Natural killer cell (primary cell): ENCODE measurements around the gene CACNA1C. TPM values are rescaled to one million over a fixed set of nuclear protein-coding genes. Genes with fewer than 3 reads are reported as not detected.

Source experiments
- ATAC-seq, 3 donors: fragments of 150-1000 bp in 2 of 3; fragments of 200-7000 bp in 1 of 3; cut with Tn5 transposase; 1 replicate in 1 of 3; 2 replicates in 2 of 3; pipeline ENCODE4 v1.10.0; 2021; ENCODE audit warnings: mild to moderate bottlenecking in 2 of 3, moderate library complexity in 2 of 3
- DNase-seq, 2 donors: peaks; one replicate each; pipeline versions ENCODE4 v3.0.0 to v3.0.0-alpha.2; 2013 to 2021; ENCODE audit warnings: mixed read lengths in 1 of 2
- H3K27ac ChIP-seq: one replicate; pipeline ENCODE4 v1.5.1; 2013; ENCODE audit warnings: mild to moderate bottlenecking, low read length
- H3K27me3 ChIP-seq: one replicate; pipeline ENCODE4 v1.6.1; 2013; ENCODE audit warnings: low read length; ENCODE audit not compliant: control insufficient read depth, insufficient read depth
- H3K36me3 ChIP-seq: one replicate; pipeline ENCODE4 v1.6.1; 2013; ENCODE audit warnings: low read length; ENCODE audit not compliant: control insufficient read depth, insufficient read depth
- H3K4me1 ChIP-seq: one replicate; pipeline ENCODE4 v1.6.1; 2013; ENCODE audit warnings: low read length; ENCODE audit not compliant: control insufficient read depth, insufficient read depth
- H3K4me3 ChIP-seq: one replicate; pipeline ENCODE4 v1.5.1; 2013; ENCODE audit warnings: low read length
- H3K9me3 ChIP-seq: one replicate; pipeline ENCODE4 v1.6.1; 2013; ENCODE audit warnings: low read length; ENCODE audit not compliant: control insufficient read depth, insufficient read depth
- H3K27ac Mint-ChIP-seq, 2 donors: one replicate each; pipeline ENCODE4 v1.8.0; 2022; ENCODE audit warnings: mild to moderate bottlenecking in 2 of 2, mixed read lengths in 2 of 2, moderate library complexity in 1 of 2
- H3K27me3 Mint-ChIP-seq, 2 donors: one replicate each; pipeline ENCODE4 v1.8.0; 2022; ENCODE audit warnings: low read depth in 2 of 2, mixed read lengths in 2 of 2
- H3K36me3 Mint-ChIP-seq: one replicate; pipeline ENCODE4 v1.8.0; 2022; ENCODE audit warnings: mixed read lengths
- H3K4me1 Mint-ChIP-seq, 2 donors: one replicate each; pipeline ENCODE4 v1.8.0; 2022; ENCODE audit warnings: mixed read lengths in 2 of 2
- H3K4me3 Mint-ChIP-seq: one replicate; pipeline ENCODE4 v1.8.0; 2022; ENCODE audit warnings: mild to moderate bottlenecking, moderate library complexity, mixed read lengths
- H3K9me3 Mint-ChIP-seq, 2 donors: one replicate each; pipeline ENCODE4 v1.8.0; 2022; ENCODE audit warnings: mixed read lengths in 2 of 2
- WGBS: methylation state at CpG from one replicate; pipeline ENCODE4 v1.1.7; 2013; ENCODE audit warnings: missing lambda C conversion rate; ENCODE audit not compliant: insufficient coverage; 5-methylcytosine and 5-hydroxymethylcytosine counted together
- intact Hi-C: fragments of 100-400 bp; cut with micrococcal nuclease; formaldehyde crosslinking; loops from one replicate; pipeline ENCODE4 v1.14.2; 2022
- total RNA-seq, 4 donors: library from RNA; stranded (reverse); fragments of 120-200 nt in 1 of 4; gene quantifications; one replicate each; pipeline versions ENCODE4 v1.2.3 to v1.2.4, GENCODE V29; 2013 to 2022
- TF ChIP-seq, protein P1 (sequence below): fragments of 200-600 bp; IDR thresholded peaks from one replicate; pipeline ENCODE4 v1.8.0; 2022; ENCODE audit warnings: antibody characterized with exemption

The CACNA1C gene
- total RNA-seq, 3 donors from 2014 or later (not counting 1 experiment from before 2014, with no cell fraction given) = 0.07 to 0.35 (median 0.08) TPM

GRCh38 chr12:2329661-2330210 lies 276.9 kb downstream of the CACNA1C start:
- Histone ChIP-seq H3K4me1 (no peaks in the 10 kb centered on the region), H3K36me3 (no peaks in the 10 kb centered on the region), H3K4me3 (no peak overlapping the region), H3K27ac (no peak overlapping the region), H3K9me3 (no peaks in the 10 kb centered on the region), H3K27me3 (no peaks in the 10 kb centered on the region)
- WGBS = 80% methylated on average over 5 of the region's 7 CpGs
- Mint-ChIP-seq H3K9me3 (no peaks in the 10 kb centered on the region), H3K4me1 (no peaks in the 10 kb centered on the region), H3K27me3 (peaks cover 8 to 35% of the 10 kb centered on the region in 2 donors), H3K36me3 (no peaks in the 10 kb centered on the region), H3K27ac (no peak overlapping the region), H3K4me3 (no peak overlapping the region)
- DNase-seq (no peak), ATAC-seq (no peak)
- TF ChIP-seq, protein P1, sequence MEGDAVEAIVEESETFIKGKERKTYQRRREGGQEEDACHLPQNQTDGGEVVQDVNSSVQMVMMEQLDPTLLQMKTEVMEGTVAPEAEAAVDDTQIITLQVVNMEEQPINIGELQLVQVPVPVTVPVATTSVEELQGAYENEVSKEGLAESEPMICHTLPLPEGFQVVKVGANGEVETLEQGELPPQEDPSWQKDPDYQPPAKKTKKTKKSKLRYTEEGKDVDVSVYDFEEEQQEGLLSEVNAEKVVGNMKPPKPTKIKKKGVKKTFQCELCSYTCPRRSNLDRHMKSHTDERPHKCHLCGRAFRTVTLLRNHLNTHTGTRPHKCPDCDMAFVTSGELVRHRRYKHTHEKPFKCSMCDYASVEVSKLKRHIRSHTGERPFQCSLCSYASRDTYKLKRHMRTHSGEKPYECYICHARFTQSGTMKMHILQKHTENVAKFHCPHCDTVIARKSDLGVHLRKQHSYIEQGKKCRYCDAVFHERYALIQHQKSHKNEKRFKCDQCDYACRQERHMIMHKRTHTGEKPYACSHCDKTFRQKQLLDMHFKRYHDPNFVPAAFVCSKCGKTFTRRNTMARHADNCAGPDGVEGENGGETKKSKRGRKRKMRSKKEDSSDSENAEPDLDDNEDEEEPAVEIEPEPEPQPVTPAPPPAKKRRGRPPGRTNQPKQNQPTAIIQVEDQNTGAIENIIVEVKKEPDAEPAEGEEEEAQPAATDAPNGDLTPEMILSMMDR = no peak
- intact Hi-C loops = no loop called here

DNA sequence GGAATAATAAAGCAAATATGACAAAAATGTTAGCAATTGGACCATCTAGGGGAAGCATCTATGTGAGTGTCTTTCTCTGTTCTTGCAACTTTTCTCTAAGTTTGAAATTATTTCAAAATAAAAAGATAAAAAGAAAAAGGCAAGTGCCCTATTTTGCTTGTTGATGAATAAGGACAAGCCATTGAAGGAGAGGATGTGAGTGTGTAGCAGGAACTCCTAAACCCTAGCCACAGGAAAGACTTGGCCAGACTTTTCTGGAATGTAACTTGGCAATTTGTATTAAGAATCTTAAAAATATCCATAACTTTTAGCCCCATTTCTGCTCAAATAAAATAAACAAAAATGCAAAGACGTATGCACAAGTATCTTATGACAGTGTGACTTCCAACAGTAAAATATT lies 279.4 kb downstream of the CACNA1C start:
- Mint-ChIP-seq H3K27ac (no peak overlapping the region), H3K36me3 (no peaks in the 10 kb centered on the region), H3K27me3 (peaks cover 9 to 36% of the 10 kb centered on the region in 2 donors), H3K4me1 (no peaks in the 10 kb centered on the region), H3K4me3 (no peak overlapping the region), H3K9me3 (no peaks in the 10 kb centered on the region)
- intact Hi-C loops = no loop called here
- Histone ChIP-seq H3K36me3 (no peaks in the 10 kb centered on the region), H3K4me1 (peaks cover 7% of the 10 kb centered on the region), H3K9me3 (no peaks in the 10 kb centered on the region), H3K27ac (no peak overlapping the region), H3K4me3 (no peak overlapping the region), H3K27me3 (no peaks in the 10 kb centered on the region)
- WGBS = no CpG with 5 or more reads among the region's 1 CpG
- DNase-seq (no peak), ATAC-seq (no peak)
- TF ChIP-seq, protein P1 = no peak

DNA sequence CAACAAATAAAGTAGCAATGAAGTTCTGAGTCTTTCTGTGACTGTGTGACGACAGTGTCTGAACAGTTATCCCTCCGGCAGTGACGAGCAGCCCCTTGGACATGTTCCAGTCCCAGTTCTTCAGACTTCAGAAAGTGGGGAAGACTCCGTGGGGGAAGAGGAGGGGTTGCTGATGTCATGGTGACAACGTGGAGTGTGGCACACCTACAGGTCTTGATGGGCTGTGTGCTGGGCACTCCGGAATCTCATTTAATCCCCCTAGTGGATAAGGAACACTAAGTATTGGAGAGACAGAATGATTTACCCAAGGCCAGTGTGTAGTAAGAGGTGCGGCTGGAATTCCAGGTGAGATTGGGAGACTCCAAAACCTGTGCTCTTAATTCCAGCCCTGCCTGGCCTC lies 280.2 kb downstream of the CACNA1C start:
- Histone ChIP-seq H3K36me3 (no peaks in the 10 kb centered on the region), H3K27me3 (no peaks in the 10 kb centered on the region), H3K4me3 (no peak overlapping the region), H3K4me1 (peaks cover 7% of the 10 kb centered on the region), H3K27ac (no peak overlapping the region), H3K9me3 (no peaks in the 10 kb centered on the region)
- intact Hi-C loops = no loop called here
- TF ChIP-seq, protein P1 = no peak
- WGBS = 88% methylated on average over 7 of the region's 7 CpGs
- peaks cover 10 to 39% of the 10 kb centered on the region in 2 donors for H3K27me3 Mint-ChIP-seq
- no peaks in the 10 kb centered on the region for H3K4me1 Mint-ChIP-seq
- no peak overlapping the region for H3K27ac Mint-ChIP-seq
- DNase-seq = no peak
- no peaks in the 10 kb centered on the region for H3K36me3 Mint-ChIP-seq
- no peak for ATAC-seq
- H3K9me3 Mint-ChIP-seq = no peaks in the 10 kb centered on the region
- no peak overlapping the region for H3K4me3 Mint-ChIP-seq
